NCI-H446 treated with DMSO at 0.1 percent for 48 hours (cell line): ENCODE results near the gene MCM5.

ENCODE experiments used
- DNase-seq: peaks from one replicate; lab custom pipeline; 2025; lab: John Stamatoyannopoulos, UW

Gene MCM5

DNA sequence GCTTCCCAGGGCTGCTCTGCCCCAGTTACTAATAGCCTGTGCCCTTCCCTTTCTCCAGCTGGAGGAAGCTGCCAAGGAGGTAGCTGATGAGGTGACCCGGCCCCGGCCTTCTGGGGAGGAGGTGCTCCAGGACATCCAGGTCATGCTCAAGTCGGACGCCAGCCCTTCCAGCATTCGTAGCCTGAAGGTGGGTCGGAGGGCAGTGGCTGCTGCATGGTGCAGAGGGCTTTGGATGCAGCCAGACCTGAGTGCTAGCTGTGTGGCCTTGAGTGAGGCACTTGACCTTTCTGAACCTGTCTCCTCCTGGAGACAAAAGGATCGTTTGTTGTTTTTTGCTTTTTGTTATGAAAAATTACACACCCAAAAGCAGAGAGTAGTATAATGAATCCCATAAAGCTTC is 3.4 kb downstream of the MCM5 start:
- DNase-seq: no peak

- DNase-seq: no peak
These were observed 4.2 kb downstream of the MCM5 start for GRCh38 chr22:35404176-35404575.

GRCh38 chr22:35406443-35406842 is 6.5 kb downstream of the MCM5 start:
- DNase-seq: no peak

DNA sequence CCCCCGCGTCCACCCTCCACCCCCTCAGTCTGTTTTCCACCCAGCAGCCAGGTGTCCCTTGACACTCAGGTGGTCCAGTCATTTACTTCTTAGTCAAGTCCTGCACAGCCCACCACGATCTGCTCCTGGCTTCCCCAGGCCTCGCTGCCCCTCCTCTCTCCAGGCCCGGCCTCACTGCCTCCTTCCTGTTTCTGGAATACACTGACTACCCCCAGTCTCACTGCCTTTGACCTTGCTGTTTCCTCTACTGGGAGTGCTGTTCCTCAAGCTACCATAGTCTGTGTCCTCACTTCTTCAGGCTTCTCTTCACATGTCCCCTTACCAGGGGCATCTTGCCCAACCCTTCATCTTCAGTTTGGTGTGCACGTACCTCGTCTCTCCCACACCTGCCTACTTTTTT is 7.4 kb downstream of the MCM5 start:
- no peak for DNase-seq

- DNase-seq: no peak
These were observed 10.1 kb downstream of the MCM5 start for GRCh38 chr22:35409783-35410662.

DNA sequence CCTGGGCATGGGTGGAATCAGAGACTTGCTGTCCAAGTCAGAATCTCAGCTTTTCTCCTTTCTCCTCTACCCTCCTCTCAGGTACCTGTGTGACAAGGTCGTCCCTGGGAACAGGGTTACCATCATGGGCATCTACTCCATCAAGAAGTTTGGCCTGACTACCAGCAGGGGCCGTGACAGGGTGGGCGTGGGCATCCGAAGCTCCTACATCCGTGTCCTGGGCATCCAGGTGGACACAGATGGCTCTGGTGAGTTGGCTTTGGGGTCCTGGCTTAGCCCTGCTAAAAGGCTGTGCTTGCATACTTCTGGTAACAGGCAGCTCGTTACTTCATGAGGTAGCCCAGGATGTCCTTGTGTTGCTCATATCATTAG is 10.7 kb downstream of the MCM5 start:
- no peak for DNase-seq

- no peak for DNase-seq
These were observed 11.2 kb downstream of the MCM5 start for GRCh38 chr22:35411102-35411501.

DNA sequence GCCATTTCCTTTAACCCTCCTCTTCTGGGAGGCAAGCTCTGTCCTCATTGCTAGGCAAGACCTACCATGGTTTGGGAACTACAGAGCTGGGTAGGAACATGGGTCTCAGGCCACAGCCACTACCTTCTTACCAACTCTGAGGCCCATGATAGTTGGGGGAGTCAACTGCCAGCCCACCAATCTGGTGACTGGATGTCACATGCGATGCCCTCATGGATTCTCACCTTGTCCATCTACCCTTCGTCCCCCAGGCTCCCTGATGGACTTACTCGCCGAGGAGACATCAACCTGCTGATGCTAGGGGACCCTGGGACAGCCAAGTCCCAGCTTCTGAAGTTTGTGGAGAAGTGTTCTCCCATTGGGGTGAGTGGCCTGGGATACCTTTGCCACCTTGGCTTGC is 13.7 kb downstream of the MCM5 start:
- no peak for DNase-seq

DNA sequence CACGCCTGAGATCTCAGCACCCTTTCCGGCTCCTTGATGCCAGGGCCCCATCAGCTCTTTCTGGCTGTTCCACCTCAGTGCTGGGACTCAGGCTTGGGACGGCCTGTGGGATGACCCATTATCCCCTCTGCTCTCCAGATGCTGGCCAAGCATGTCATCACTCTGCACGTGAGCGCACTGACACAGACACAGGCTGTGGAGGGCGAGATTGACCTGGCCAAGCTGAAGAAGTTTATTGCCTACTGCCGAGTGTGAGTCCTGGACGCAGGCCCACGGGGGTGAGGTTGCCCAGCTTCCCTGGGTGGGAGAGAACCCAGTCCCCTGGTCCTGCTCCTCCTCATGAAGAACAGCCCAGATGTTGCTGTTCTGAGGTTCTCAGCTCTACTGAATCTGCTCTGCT is 17.7 kb downstream of the MCM5 start:
- no peak for DNase-seq

- DNase-seq: no peak
These were observed 18.1 kb downstream of the MCM5 start for GRCh38 chr22:35418088-35418487.

- no peak for DNase-seq
These were observed 18.8 kb downstream of the MCM5 start for GRCh38 chr22:35418731-35419130.

DNA sequence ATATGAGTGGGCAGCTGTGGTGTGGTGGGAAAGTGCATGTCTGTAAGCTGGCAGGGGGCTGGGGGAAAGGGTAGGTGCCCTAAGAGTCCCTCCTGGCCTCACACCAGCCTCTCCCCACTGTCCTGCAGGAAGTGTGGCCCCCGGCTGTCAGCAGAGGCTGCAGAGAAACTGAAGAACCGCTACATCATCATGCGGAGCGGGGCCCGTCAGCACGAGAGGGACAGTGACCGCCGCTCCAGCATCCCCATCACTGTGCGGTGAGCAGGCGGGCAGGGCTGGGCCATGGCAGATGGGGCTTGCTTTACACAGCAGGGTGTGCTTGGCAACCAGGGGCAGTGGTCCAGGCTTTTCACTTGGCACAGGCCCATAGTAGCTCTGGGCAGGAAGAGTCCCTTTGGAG is 19.8 kb downstream of the MCM5 start:
- DNase-seq: no peak

DNA sequence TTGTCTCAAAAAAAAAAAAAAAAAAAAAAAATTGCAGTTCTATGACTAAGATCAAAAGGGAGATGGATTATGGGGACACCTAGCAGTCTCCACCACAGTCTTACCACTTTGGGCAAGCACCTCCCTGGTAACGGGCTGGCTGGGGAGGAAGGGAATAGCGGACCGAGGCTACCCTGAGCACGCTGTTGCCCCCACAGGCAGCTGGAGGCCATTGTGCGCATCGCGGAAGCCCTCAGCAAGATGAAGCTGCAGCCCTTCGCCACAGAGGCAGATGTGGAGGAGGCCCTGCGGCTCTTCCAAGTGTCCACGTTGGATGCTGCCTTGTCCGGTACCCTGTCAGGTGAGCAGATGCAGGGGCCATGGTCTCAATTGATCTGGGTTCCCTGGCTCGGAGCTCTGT is 21.2 kb downstream of the MCM5 start:
- DNase-seq: no peak

- DNase-seq: no peak
These were observed 22.2 kb downstream of the MCM5 start for GRCh38 chr22:35422145-35422544.

DNA sequence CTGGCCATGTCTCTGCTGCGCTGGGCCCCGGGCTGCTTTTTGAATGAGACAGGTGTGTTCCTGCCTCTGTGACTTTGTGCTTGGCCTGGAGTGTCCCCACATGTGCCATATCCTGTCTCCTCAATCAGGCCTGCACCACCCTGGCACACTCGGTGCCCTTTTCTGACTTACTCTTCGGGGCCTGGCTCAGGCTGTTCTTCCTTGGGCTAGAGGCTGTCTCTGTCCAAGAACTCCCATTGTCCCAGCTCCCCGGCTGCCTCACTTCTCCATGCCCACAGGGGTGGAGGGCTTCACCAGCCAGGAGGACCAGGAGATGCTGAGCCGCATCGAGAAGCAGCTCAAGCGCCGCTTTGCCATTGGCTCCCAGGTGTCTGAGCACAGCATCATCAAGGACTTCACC is 23.0 kb downstream of the MCM5 start:
- DNase-seq: no peak

- no peak for DNase-seq
These were observed 24.1 kb downstream of the MCM5 start for GRCh38 chr22:35424081-35424480.

GRCh38 chr22:35424761-35425160 is 24.8 kb downstream of the MCM5 start:
- DNase-seq: no peak

GRCh38 chr22:35425546-35425945 is 25.6 kb downstream of the MCM5 start:
- no peak for DNase-seq

- DNase-seq: no peak
These were observed 26.2 kb downstream of the MCM5 start for GRCh38 chr22:35425971-35426800.

DNA sequence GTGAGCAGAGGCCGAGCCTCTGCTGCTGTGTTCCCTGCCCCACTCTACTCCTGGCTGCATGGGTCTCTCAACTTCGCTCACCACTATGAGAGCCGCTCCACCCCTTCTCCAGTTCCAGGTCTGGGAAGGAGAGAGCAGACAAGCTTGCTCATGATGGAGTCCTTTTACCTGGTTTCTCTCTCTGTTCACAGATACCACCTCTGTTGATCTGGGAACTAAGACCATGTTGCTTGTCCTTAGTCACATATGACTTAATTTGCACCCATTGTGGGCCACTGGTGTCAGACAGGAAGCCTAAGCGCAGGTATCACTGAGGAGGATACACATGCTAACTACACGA is 26.8 kb downstream of the MCM5 start:
- no peak for DNase-seq

DNA sequence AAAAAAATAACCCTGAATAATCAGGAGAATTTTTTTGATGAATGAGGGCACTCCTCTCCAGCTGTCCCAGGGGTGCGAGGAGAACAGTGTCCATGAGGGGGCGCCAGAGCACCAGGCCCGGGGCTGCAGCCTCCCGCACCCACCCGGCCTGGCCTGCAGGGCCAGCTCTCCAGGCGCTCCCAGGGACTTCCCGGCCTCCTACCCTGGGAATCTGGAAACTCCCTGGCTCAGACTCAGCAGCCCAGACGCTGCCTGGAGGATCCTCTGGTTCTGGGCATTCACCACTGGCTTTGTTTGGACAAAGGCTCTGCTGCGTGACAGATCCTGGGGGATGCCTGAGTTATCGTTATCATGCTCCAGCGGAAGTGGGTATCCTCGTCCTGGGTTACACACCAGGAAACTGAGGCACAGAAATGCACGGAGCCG is 31.0 kb downstream of the MCM5 start:
- DNase-seq: peak; percentile 54

DNA sequence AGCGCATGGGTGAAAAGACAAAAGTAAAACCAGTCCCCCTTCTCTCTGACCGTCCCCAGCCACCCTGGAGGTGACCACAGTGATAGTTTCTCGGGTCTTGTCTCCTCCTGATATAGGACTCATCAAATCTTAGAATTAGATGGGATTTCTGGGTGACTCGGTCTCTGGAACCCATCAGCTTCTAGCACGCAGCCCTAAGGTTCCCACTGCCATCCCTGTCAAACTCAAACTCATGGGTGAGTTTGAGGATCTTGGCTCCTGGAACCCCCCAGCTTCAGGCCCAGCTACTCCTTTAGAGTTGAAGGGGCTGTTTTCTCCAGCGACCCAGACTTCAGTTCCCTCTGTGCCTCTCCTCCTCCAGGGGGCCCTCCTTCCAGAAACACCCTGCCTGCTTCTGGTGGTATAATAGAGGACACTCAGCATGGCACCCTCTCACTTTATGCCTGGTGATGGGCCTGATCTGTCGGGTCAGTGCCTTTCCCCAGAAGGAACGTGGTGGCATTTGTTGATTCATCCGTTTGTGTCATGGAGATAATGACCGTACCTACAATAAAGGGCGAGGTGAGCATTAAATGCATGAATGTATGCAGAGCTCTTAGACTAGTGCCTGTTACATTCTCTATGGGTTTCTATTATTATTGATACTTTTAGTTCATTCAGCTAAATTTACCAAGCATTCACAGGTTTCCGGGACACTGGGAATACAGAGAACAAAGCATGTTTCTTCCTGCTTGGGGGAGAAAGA is 31.7 kb downstream of the MCM5 start:
- DNase-seq: no peak
